HepG2 (cell line): Measurements from ENCODE around the gene SERTAD1. TPM values are rescaled to one million over a fixed set of nuclear protein-coding genes. Genes with fewer than 3 reads are reported as not detected.

Experiments used
- ATAD3A ChIP-seq: sonication (generic); formaldehyde crosslinking; IDR thresholded peaks from 2 replicates; pipeline ENCODE4 v1.4.0; 2020; ENCODE audit warnings: missing genetic modification reagents
- ATF7 ChIP-seq, 2 experiments: fragments of 450-650 bp in 1 of 2; sonication (generic) in 1 of 2; formaldehyde crosslinking in 1 of 2; IDR thresholded peaks; 2 replicates each; pipeline versions ENCODE4 v1.4.0 to v1.6.1; 2016 to 2020; ENCODE audit warnings: antibody characterized with exemption in 1 of 2, mild to moderate bottlenecking in 1 of 2, missing genetic modification reagents in 1 of 2
- ELF3 ChIP-seq: IDR thresholded peaks from 2 replicates; pipeline ENCODE4 v1.6.1; 2016; ENCODE audit warnings: missing genetic modification reagents, missing compliant biosample characterization
- FOXM1 ChIP-seq: sonication (generic); formaldehyde crosslinking; IDR thresholded peaks from 2 replicates; pipeline ENCODE4 v1.5.0; 2020; ENCODE audit warnings: missing genetic modification reagents
- GLI4 ChIP-seq: sonication (generic); formaldehyde crosslinking; IDR thresholded peaks from 2 replicates; pipeline ENCODE4 v1.5.1; 2020; ENCODE audit warnings: missing genetic modification reagents, mild to moderate bottlenecking, moderate library complexity, borderline replicate concordance
- HIC2 ChIP-seq: sonication (generic); formaldehyde crosslinking; IDR thresholded peaks from 2 replicates; pipeline ENCODE4 v1.9.0; 2022; ENCODE audit warnings: low read depth, missing genetic modification reagents
- MZF1 ChIP-seq: sonication (generic); formaldehyde crosslinking; IDR thresholded peaks from 2 replicates; pipeline ENCODE4 v1.8.1; 2023; ENCODE audit warnings: mild to moderate bottlenecking, missing genetic modification reagents, borderline replicate concordance
- NBN ChIP-seq: fragments of 450-650 bp; conservative IDR thresholded peaks from 2 replicates; pipeline ENCODE4 v1.6.1; 2017
- PAF1 ChIP-seq: IDR thresholded peaks from 2 replicates; pipeline ENCODE4 v1.6.1; 2016; ENCODE audit warnings: missing genetic modification reagents, missing compliant biosample characterization
- PRMT3 ChIP-seq: sonication (generic); formaldehyde crosslinking; IDR thresholded peaks from 2 replicates; pipeline ENCODE4 v1.8.1; 2022; ENCODE audit warnings: low read depth, mild to moderate bottlenecking, moderate library complexity, missing genetic modification reagents, borderline replicate concordance
- SKI ChIP-seq: fragments of 450-650 bp; IDR thresholded peaks from one replicate; pipeline ENCODE4 v1.6.1; 2018; ENCODE audit warnings: mild to moderate bottlenecking; ENCODE audit not compliant: partially characterized antibody
- SMAD1 ChIP-seq: sonication (generic); formaldehyde crosslinking; IDR thresholded peaks from 2 replicates; pipeline ENCODE4 v1.4.0; 2020; ENCODE audit warnings: missing genetic modification reagents, low read depth, mild to moderate bottlenecking, borderline replicate concordance
- SRSF4 ChIP-seq: fragments of 200-400 bp; formaldehyde crosslinking; IDR thresholded peaks from one replicate; pipeline ENCODE4 v1.6.1; 2018; ENCODE audit warnings: mild to moderate bottlenecking, low read depth, low read length, moderate library complexity; ENCODE audit not compliant: poor library complexity, severe bottlenecking
- TAF1 ChIP-seq: sonication (generic); formaldehyde crosslinking; IDR thresholded peaks from 2 replicates; pipeline ENCODE4 v1.4.0; 2020; ENCODE audit warnings: missing genetic modification reagents
- YEATS4 ChIP-seq: sonication (generic); formaldehyde crosslinking; IDR thresholded peaks from 2 replicates; pipeline ENCODE4 v1.4.0; 2020; ENCODE audit warnings: missing genetic modification reagents, borderline replicate concordance
- ZKSCAN8 ChIP-seq: IDR thresholded peaks from 2 replicates; pipeline ENCODE4 v1.6.1; 2016; ENCODE audit warnings: borderline replicate concordance, missing genetic modification reagents, missing compliant biosample characterization
- ZNF414 ChIP-seq: sonication (generic); formaldehyde crosslinking; IDR thresholded peaks from 2 replicates; pipeline ENCODE4 v1.5.0; 2020; ENCODE audit warnings: missing genetic modification reagents
- ZNF432 ChIP-seq: sonication (generic); formaldehyde crosslinking; IDR thresholded peaks from 2 replicates; pipeline ENCODE4 v1.5.0; 2020; ENCODE audit warnings: missing genetic modification reagents, mild to moderate bottlenecking, borderline replicate concordance
- ZNF510 ChIP-seq: sonication (generic); formaldehyde crosslinking; IDR thresholded peaks from 2 replicates; pipeline ENCODE4 v1.4.0; 2020; ENCODE audit warnings: low read depth, mild to moderate bottlenecking, missing genetic modification reagents
- ZNF562 ChIP-seq: sonication (generic); formaldehyde crosslinking; IDR thresholded peaks from 2 replicates; pipeline ENCODE4 v1.8.0; 2022; ENCODE audit warnings: missing genetic modification reagents, borderline replicate concordance
- ZNF660 ChIP-seq: sonication (generic); formaldehyde crosslinking; IDR thresholded peaks from 2 replicates; pipeline ENCODE4 v1.5.1; 2020; ENCODE audit warnings: mild to moderate bottlenecking, low read depth, missing genetic modification reagents, borderline replicate concordance
- ZNF891 ChIP-seq: sonication (generic); formaldehyde crosslinking; IDR thresholded peaks from 2 replicates; pipeline ENCODE4 v1.5.0; 2020; ENCODE audit warnings: mild to moderate bottlenecking, missing genetic modification reagents
- polyA plus RNA-seq, 8 experiments: library from polyadenylated mRNA; depleted of rRNA in 3 of 8; stranded (reverse) in 7 of 8; unstranded in 1 of 8; fragments of >200 nt; fragmentation: Illumina TruSeq in 4 of 8; extraction: Trizol in 4 of 8; gene quantifications; 2 replicates each; pipeline versions ENCODE4 v1.2.1 to v1.2.3, GENCODE V29; 2011 to 2016; ENCODE audit warnings: low read depth in 4 of 8, missing spikeins in 1 of 8, mixed read lengths in 1 of 8; ENCODE audit not compliant: insufficient read depth in 1 of 8
- total RNA-seq, 5 experiments: library from RNA; depleted of rRNA; stranded (reverse); fragments of >200 nt; fragmentation: Illumina TruSeq; extraction: Trizol; gene quantifications; 2 replicates each; pipeline ENCODE4 v1.2.3, GENCODE V29; 2016; ENCODE audit warnings: low read depth in 1 of 5
- TF ChIP-seq, protein P1 (sequence below): sonication (generic); formaldehyde crosslinking; IDR thresholded peaks from 2 replicates; pipeline ENCODE4 v1.5.0; 2020; ENCODE audit warnings: missing genetic modification reagents
- TF ChIP-seq, protein P2 (sequence below): conservative IDR thresholded peaks from 2 replicates; pipeline ENCODE4 v1.6.1; 2018; ENCODE audit warnings: missing genetic modification reagents

The SERTAD1 gene
- total and polyA plus RNA-seq, 2 of the 13 experiments (the other 11 are each of a cell fraction or from before 2014, with no cell fraction given): 4.3 to 4.5 TPM

DNA sequence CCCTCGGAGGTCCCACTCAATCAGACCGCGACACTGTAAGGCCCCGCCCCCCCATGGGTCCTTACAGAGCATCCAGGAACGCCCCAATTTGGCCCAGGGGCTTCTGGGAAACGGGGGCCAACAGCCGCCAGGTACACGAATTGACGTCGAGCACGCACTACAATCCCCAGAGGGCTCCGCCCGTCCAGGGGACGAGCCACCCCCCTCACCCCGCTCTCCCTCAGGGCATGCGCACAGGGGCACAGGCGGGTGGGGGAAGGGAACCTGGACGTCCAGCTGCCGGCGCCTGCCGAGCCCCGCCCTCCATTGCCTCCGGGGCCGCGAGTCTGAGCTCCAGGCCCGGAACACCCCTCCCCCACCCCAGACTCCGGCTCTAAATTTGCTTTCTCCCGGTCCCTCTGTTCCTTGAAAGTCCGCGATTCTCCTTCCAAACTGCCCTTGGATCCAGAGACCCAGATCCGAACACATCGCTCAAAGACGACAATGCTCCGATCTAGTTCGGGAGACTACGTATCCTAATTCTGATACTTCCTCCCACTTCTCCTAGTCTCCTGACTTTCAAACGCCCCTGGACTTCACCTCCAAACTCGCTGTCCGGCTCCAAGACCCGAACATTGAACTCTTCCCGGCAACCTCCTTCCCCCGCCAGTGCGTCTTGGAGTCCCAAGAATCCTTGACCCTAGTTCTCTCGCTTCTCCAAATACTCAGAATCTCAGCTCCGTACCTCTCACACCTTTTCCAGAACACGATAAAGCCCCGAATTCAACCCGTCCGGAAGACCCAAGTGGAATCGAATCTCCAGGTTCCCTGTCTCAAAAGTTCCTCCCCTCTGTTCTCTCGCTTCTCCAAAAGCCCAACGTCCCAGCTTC, 17.6 kb upstream of the SERTAD1 start (continued):
- TF ChIP-seq ZNF562 (CRISPR knock-in tag) (no peak), SKI (peak; percentile 53), PRMT3 (no peak), GLI4 (CRISPR knock-in tag) (no peak), TAF1 (CRISPR knock-in tag) (0 out of 2 replicates have a peak, but pooled peaks have one; percentile 57), SMAD1 (CRISPR knock-in tag) (no peak; the same call in 1 of the 2 replicates), ZKSCAN8 (CRISPR knock-in tag) (no peak), ZNF414 (CRISPR knock-in tag) (no peak), PAF1 (no peak), MZF1 (no peak), ELF3 (peak; percentile 37; the same call in 1 of the 2 replicates), ZNF891 (peak; percentile 67; the same call in 1 of the 2 replicates), ATF7 (IDR thresholded peaks at IDR 0.05) (no peak), ATF7 (CRISPR knock-in tag; IDR thresholded peaks at IDR 0.05) (no peak), ZNF432 (CRISPR knock-in tag) (0 out of 2 replicates have a peak, but pooled peaks have one; percentile 72), HIC2 (CRISPR knock-in tag) (no peak), ZNF660 (CRISPR knock-in tag) (no peak), ZNF510 (CRISPR knock-in tag) (no peak), FOXM1 (CRISPR knock-in tag) (no peak), SRSF4 (no peak), ATAD3A (CRISPR knock-in tag) (no peak), NBN (no peak), YEATS4 (peak; percentile 86; the same call in 1 of the 2 replicates)
- TF ChIP-seq, protein P1, sequence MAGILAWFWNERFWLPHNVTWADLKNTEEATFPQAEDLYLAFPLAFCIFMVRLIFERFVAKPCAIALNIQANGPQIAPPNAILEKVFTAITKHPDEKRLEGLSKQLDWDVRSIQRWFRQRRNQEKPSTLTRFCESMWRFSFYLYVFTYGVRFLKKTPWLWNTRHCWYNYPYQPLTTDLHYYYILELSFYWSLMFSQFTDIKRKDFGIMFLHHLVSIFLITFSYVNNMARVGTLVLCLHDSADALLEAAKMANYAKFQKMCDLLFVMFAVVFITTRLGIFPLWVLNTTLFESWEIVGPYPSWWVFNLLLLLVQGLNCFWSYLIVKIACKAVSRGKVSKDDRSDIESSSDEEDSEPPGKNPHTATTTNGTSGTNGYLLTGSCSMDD: no peak
- TF ChIP-seq, protein P2, sequence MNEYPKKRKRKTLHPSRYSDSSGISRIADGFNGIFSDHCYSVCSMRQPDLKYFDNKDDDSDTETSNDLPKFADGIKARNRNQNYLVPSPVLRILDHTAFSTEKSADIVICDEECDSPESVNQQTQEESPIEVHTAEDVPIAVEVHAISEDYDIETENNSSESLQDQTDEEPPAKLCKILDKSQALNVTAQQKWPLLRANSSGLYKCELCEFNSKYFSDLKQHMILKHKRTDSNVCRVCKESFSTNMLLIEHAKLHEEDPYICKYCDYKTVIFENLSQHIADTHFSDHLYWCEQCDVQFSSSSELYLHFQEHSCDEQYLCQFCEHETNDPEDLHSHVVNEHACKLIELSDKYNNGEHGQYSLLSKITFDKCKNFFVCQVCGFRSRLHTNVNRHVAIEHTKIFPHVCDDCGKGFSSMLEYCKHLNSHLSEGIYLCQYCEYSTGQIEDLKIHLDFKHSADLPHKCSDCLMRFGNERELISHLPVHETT (CRISPR knock-in tag): peak; percentile 81; the same call in 1 of the 2 replicates
